ENCODE results near the gene CDC37L1. TPM values are rescaled to one million over a fixed set of nuclear protein-coding genes. Genes with fewer than 3 reads are reported as not detected.
"Not testable (repeated sequence)": the region's sequence is repeated elsewhere in the genome, so short reads cannot be mapped to it uniquely, and the experiment has no call there.

CDC37L1 gene
- total and polyA plus RNA-seq, 9 of the 15 experiments (the other 6 are each of a cell fraction or from before 2014, with no cell fraction given), result 1.5 to 7.9 (median 6.0) TPM

DNA sequence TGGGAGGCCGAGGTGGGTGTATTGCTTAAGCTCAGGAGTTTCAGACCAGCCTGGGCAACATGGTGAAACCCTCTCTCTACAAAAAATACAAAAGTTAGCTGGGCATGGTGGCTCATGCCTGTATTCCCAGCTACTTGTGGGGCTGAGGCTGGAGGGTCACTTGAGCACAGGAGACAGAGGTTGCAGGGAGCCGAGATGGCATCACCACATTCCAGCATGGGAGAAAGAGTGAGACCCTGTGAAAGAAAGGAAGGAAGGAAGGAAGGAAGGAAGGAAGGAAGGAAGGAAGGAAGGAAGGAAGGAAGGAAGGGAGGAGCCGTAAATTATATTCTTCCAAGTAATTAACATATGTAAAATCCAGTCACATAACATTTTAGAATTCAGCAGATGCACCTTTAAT lies 23.2 kb upstream of the CDC37L1 start:
- 6% methylated on average over 2 of the region's 3 CpGs for WGBS (ENCODE audit: insufficient coverage, low coverage, missing lambda C conversion rate)
- in situ Hi-C loops (cut with MboI); DNase-seq (ENCODE audit: extremely low read depth in 1 of 4, low spot score in 3 of 4); POLR2A ChIA-PET; H2AFZ ChIP-seq (ENCODE audit: low read depth, low read length); H3K9me1 ChIP-seq (ENCODE audit: control insufficient read depth, insufficient read depth, low read length); H3K4me3 ChIP-seq; intact Hi-C loops (cut with micrococcal nuclease); H3K27me3 ChIP-seq (ENCODE audit: control insufficient read depth in 2 of 2, insufficient read depth in 2 of 2, low read length in 2 of 2); H3K79me2 ChIP-seq (ENCODE audit: control insufficient read depth, insufficient read depth, low read length); BruUV-seq (replicated peaks); CTCF ChIA-PET (ENCODE audit: low intra/inter-chr PET ratio); H3K4me2 ChIP-seq (ENCODE audit: insufficient read depth, low read length); H3K36me3 ChIP-seq (ENCODE audit: control insufficient read depth, insufficient read depth, low read length); H3K9me3 ChIP-seq (replicated peaks; ENCODE audit: control insufficient read depth, insufficient read depth, low read depth, low read length); H3K4me1 ChIP-seq (replicated peaks in 1 of 2; ENCODE audit: control insufficient read depth in 2 of 2, insufficient read depth in 2 of 2, low read length in 2 of 2); ATAC-seq; H4K20me1 ChIP-seq (replicated peaks; ENCODE audit: control insufficient read depth, insufficient read depth, low read length); H3K27ac ChIP-seq (ENCODE audit: extremely low read depth, low read depth, low read length); FAIRE-seq; H3K9ac ChIP-seq (ENCODE audit: insufficient read depth in 1 of 2, low read depth in 2 of 2, low read length in 2 of 2): not testable (repeated sequence)

GRCh38 chr9:4656621-4657020 lies 22.7 kb upstream of the CDC37L1 start:
- DNase-seq (ENCODE audit: extremely low read depth in 1 of 4, low spot score in 3 of 4), result no peak
- no peak for FAIRE-seq
- in situ Hi-C loops (cut with MboI), result no loop called here
- Histone ChIP-seq H3K4me2 (ENCODE audit: insufficient read depth, low read length) (no peak overlapping the region), H3K27me3 (ENCODE audit: control insufficient read depth in 2 of 2, insufficient read depth in 2 of 2, low read length in 2 of 2) (peaks cover 0 to 9% of the 10 kb centered on the region in 2 experiments; a peak in 3 of 5 replicates), H3K4me1 (replicated peaks in 1 of 2; ENCODE audit: control insufficient read depth in 2 of 2, insufficient read depth in 2 of 2, low read length in 2 of 2) (no peaks in the 10 kb centered on the region; a peak in 1 of 5 replicates), H3K27ac (ENCODE audit: extremely low read depth, low read depth, low read length) (no peak overlapping the region), H3K9me3 (replicated peaks; ENCODE audit: control insufficient read depth, insufficient read depth, low read depth, low read length) (no peaks in the 10 kb centered on the region), H4K20me1 (replicated peaks; ENCODE audit: control insufficient read depth, insufficient read depth, low read length) (no peaks in the 10 kb centered on the region), H3K9ac (ENCODE audit: insufficient read depth in 1 of 2, low read depth in 2 of 2, low read length in 2 of 2) (no peak overlapping the region), H2AFZ (ENCODE audit: low read depth, low read length) (no peak overlapping the region), H3K4me3 (no peak overlapping the region), H3K36me3 (ENCODE audit: control insufficient read depth, insufficient read depth, low read length) (no peaks in the 10 kb centered on the region), H3K9me1 (ENCODE audit: control insufficient read depth, insufficient read depth, low read length) (no peaks in the 10 kb centered on the region), H3K79me2 (ENCODE audit: control insufficient read depth, insufficient read depth, low read length) (no peaks in the 10 kb centered on the region)
- no peak for ATAC-seq
- TF ChIP-seq GTF2E2 (tag; IDR thresholded peaks at IDR 0.05), result no peak
- TF ChIP-seq SUPT5H (IDR thresholded peaks at IDR 0.05), result 0 out of 2 replicates have a peak, but pooled peaks have one; percentile 43
- peak; percentile 53 for TF ChIP-seq PML (IDR thresholded peaks at IDR 0.05; ENCODE audit: low read length)
- TF ChIP-seq NR3C1 (CRISPR knock-in tag; IDR thresholded peaks at IDR 0.05), result no peak
- TF ChIP-seq POLR2A (conservative IDR thresholded peaks at IDR 0.05), result peak; percentile 73
- TF ChIP-seq POLR2AphosphoS5 (IDR thresholded peaks at IDR 0.05; ENCODE audit: control insufficient read depth, insufficient read depth, low read depth, low read length), result 0 out of 2 replicates have a peak, but pooled peaks have one; percentile 12
- intact Hi-C loops (cut with micrococcal nuclease), result no loop called here
- ChIA-PET CTCF (ENCODE audit: low intra/inter-chr PET ratio) (no interaction called here), POLR2A (no interaction called here)
- no TSS peak for BruUV-seq (replicated peaks)
- 41% methylated on average over 3 of the region's 3 CpGs for whole genome bisulfite sequencing (ENCODE audit: insufficient coverage, low coverage, missing lambda C conversion rate)
